ENCODE data around the gene DNAJB9.

- no peak for TF ChIP-seq POLR2AphosphoS5 (IDR thresholded peaks at IDR 0.05; ENCODE audit: low read depth, low read length)
- no peak for TF ChIP-seq CTCF (IDR thresholded peaks at IDR 0.05)
- no peak for TF ChIP-seq REST (IDR thresholded peaks at IDR 0.05; ENCODE audit: insufficient read depth in 1 of 2, low read depth in 2 of 2, low read length in 1 of 2)
- no peak for TF ChIP-seq TCF7L2 (IDR thresholded peaks at IDR 0.05; ENCODE audit: low read depth, low read length)
Measured at GRCh38 chr7:108568801-108569380, 783 bp upstream of the DNAJB9 start.
